ENCODE data around the gene CMIP.

Gene CMIP

GRCh38 chr16:81695321-81696165, 250.9 kb downstream of the CMIP start:
- DNase-seq: no peak

- DNase-seq: no peak
Observed at GRCh38 chr16:81696166-81696960, 251.8 kb downstream of the CMIP start.

GRCh38 chr16:81696961-81697615, 252.5 kb downstream of the CMIP start:
- peak; percentile 49 for DNase-seq

GRCh38 chr16:81697616-81698309, 253.2 kb downstream of the CMIP start:
- no peak for DNase-seq

GRCh38 chr16:81698310-81698641, 253.7 kb downstream of the CMIP start:
- no peak for DNase-seq

GRCh38 chr16:81699596-81699995, 255.0 kb downstream of the CMIP start:
- DNase-seq: no peak

GRCh38 chr16:81700071-81700779, 255.6 kb downstream of the CMIP start:
- DNase-seq: no peak

GRCh38 chr16:81700780-81701165, 256.2 kb downstream of the CMIP start:
- DNase-seq: no peak

GRCh38 chr16:81701296-81701970, 256.8 kb downstream of the CMIP start:
- no peak for DNase-seq

GRCh38 chr16:81702506-81702905, 257.9 kb downstream of the CMIP start:
- DNase-seq: no peak

- no peak for DNase-seq
Observed at GRCh38 chr16:81703177-81704155, 258.9 kb downstream of the CMIP start.

- DNase-seq: no peak
Observed at GRCh38 chr16:81705261-81705660, 260.7 kb downstream of the CMIP start.

GRCh38 chr16:81706327-81707295, 262.0 kb downstream of the CMIP start:
- DNase-seq: no peak

- no peak for DNase-seq
Observed at GRCh38 chr16:81707411-81708265, 263.0 kb downstream of the CMIP start.

GRCh38 chr16:81708266-81709015, 263.8 kb downstream of the CMIP start:
- no peak for DNase-seq

- no peak for DNase-seq
Observed at GRCh38 chr16:81709016-81709900, 264.6 kb downstream of the CMIP start.
